GM21619 (cell line): Measurements from ENCODE around the gene FRYL.
"Not testable (repeated sequence)": the region's sequence is repeated elsewhere in the genome, so short reads cannot be mapped to it uniquely, and the experiment has no call there.

ENCODE experiments used
- ATAC-seq: cut with Tn5 transposase; IDR thresholded peaks from one replicate; pipeline ENCODE4 v1.9.1; 2021; ENCODE audit not compliant: unreplicated experiment

Gene FRYL

GRCh38 chr4:48786549-48786948 lies 6.5 kb upstream of the FRYL start:
- ATAC-seq, result no peak

- no peak for ATAC-seq
These were observed 5.2 kb upstream of the FRYL start for GRCh38 chr4:48785302-48785701.

DNA sequence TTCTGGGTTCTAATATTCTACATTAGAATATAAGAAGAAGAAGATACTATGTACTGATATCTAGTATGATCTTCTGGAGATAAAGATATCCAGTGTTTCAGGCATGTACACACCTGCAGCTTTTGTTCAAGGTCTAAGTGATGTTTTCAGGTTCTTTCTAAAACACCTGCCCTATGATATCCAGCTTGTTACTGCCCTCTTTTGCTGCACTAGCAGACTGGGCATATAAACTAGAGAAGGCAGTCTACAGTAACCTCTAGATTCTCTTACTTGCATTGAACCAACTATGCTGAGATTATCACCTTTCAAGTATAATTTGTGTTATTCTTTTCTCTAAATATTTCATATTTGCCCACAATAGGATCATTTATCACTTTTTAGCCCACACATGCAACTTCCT lies 1.9 kb upstream of the FRYL start:
- no peak for ATAC-seq

GRCh38 chr4:48780865-48781214 lies 761 bp upstream of the FRYL start:
- no peak for ATAC-seq

DNA sequence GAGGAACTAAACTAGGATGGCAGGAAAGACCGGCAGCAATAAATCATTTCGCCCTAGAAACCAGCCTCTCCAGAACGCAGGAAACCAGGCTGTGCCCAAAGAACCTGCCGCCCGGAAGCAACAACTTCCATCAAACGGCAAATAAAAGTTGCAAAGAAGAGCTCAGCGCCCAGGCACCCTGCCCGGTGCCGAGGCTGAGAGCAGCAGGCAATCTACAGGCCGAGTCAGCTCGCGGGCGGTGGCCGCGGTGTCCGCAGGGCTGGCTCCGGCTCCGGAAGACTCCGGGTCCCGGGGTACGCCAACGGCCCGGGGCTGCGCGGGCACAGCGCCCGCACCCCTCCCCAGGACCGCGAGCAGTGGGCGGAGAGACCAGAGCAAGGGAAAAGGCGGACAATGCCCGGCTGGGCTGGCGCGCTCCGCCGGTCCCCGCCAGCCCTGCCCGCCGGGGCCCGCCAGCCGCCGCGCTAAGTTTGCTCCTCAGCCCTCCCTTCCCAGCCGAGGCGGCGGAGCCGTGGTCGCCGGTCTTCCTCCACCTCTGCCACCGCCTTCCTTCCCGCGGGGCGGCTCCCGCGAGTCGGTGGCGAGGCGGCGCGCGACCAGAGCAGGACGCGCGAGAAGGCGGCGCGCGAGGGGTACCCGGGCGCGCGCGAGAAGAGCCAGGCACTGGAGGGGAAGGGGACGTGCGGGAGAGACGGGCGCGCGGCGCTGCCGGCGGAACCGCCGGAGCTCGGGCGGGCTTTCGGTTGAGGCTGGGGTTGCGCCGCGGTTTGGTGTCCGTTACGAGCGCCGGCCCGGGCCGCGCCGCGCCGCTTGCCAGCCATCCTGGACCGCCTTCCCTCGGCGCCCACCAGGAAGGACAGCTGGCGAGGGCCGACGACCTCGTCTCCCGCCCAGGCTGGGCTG lies 733 bp downstream of the FRYL start:
- ATAC-seq, result peak; percentile 32

GRCh38 chr4:48778431-48779094 lies 1.5 kb downstream of the FRYL start:
- ATAC-seq, result no peak

- no peak for ATAC-seq
These were observed 2.3 kb downstream of the FRYL start for GRCh38 chr4:48777739-48778138.

GRCh38 chr4:48774760-48775710 lies 5.0 kb downstream of the FRYL start:
- no peak for ATAC-seq

- ATAC-seq, result no peak
These were observed 7.5 kb downstream of the FRYL start for GRCh38 chr4:48772556-48772955.

DNA sequence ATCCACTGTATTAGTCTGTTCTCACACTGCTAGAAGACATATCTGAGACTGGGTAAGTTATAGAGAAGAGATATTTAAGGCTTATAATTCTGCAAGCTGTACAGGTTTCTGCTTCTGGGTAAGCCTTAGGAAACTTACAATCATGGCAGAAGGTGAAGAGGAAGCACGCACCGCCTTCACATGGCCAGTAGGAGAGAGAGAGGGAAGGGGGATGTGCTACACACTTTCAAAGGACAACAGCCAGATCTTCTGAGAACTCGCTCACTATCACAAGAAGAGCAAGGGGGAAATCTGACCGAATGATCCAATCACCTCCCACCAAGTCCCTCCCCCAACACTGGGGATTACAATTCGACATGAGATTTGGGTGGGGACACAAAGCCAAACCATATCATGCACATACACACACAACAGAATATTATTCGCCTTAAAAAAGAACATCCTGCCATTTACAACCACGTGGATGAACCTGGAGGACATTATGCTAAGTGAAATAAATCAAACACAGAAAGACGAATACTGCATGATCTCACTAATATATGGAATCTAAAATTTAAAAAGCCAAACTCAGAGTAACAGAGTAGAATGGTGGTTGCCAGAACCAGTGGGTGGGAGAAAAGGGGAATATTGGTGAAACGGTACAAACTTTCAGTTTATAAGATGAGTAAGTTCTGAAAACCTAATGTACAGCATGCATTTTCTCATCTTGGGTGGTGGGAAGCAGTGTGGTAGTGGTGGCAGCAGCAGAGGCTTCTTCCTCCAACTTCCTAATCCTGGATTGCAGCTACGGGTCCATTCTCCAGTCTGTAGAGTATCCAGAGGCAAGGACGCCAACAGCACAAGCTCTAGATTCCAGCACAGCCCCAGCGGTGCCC lies 12.8 kb downstream of the FRYL start:
- ATAC-seq, result no peak

DNA sequence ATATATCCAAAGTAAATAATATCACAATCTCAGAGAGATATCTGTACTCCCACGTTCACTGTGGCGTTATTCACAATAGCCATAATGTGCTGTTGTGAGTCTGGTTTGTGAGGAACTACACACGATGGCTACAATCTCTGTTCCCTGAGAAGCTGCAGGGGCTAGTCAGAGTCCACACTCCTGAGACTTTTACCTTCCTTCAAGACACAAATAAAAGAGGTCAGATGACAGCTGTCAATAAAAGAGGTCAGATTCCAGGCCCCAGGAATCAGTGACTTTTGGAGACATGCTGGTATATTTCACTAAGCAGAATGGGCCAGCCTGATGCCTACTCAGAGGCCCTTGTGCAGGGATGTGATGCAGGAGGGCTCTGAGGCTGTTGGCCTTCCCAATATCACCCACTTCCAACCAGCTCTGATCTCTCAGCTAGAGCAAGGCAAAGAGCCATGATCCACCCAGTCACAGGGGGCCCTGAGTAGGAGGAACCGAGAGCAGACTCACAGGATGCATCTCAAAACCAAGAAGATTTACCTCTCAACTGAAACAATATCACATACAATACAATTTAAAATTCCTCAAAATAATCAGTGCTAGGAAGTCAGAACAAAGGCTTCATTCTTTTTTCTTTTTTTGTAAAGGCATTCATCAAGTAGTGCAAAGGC lies 13.8 kb downstream of the FRYL start:
- peak; percentile 55 for ATAC-seq

DNA sequence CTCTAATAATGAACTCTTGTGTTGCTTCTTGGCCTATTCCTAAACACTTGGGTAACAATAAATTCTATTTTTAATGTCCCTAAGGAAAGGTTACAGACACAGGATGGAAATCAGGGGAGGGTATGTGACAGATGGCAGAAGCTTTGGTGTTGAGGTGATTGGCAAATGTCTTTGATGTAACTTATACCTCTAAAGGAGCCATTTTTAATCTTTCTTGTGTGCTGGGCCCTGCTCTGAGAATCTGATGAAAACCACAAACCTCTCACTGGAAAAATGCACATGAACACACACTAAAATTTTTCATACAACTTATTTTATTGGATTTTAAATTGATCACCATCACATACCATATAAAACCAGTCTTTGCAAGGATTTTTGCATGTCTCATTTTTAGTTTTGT lies 17.7 kb downstream of the FRYL start:
- no peak for ATAC-seq

DNA sequence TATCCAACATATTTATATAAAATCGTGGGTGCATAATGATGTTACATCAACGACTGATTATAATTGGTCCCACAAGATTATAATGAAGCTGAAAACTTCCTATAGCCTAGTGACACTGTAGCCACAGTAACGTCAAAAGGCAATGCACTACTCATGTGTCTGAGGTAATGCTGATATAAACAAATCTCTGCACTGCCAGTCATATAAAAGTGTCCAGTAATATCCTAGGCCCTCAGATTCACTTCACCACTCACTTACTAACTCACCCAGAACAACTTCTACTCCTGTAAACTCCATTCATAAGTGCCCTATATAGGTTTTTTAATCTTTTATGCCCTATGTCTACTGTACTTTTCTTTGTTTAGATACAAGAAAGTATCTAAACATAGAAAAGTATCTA lies 18.8 kb downstream of the FRYL start:
- no peak for ATAC-seq

DNA sequence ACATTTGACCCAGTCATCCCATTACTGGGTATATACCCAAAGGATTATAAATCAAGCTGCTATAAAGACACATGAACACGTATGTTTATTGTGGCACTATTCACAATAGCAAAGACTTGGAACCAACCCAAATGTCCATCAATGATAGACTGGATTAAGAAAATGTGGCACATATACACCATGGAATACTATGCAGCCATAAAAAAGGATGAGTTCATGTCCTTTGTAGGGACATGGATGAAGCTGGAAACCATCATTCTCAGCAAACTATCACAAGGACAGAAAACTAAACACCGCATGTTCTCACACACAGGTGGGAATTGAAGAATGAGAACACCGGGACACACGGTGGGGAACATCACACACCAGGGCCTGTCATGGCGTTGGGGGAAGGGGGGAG lies 21.4 kb downstream of the FRYL start:
- not testable (repeated sequence) for ATAC-seq

- ATAC-seq, result no peak
These were observed 23.3 kb downstream of the FRYL start for GRCh38 chr4:48756689-48757220.

DNA sequence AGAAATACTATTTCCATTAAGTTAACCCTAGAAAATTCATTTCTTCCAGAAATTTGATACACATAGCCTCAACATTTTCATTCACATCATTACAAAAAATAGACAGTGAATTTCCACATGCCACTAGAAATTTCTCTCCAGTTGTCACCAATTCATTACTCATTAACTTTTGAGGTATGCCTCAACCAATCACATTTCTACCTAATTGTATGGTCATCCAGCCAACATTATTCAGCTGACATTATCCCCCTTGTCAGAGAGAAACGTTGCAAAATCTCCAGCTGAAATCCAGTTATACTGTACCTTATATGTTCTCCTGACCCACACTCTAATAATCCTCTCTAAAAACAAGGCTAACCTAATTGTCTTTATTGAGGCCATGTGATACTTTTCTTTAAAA lies 24.8 kb downstream of the FRYL start:
- no peak for ATAC-seq

GRCh38 chr4:48753159-48753558 lies 26.9 kb downstream of the FRYL start:
- ATAC-seq, result no peak

DNA sequence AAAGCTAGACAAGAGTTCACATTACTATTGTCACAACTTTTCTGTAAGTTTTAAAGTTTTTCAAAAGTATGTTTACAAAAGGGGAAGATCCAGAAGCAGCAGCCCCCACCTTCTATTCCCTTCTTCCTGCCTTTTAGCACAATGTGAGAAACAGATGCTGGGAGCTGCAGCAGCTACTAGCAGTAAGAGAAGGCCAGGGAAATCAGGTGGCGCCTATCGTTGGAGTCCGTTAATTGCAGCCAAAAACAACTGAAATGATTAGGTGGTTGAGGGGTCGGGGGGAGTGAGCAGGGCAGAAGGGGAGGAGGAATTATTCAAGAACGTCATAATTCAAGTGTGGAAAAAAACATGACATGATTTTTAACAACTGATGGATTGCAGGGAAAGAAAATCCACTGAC lies 27.4 kb downstream of the FRYL start:
- ATAC-seq, result no peak

DNA sequence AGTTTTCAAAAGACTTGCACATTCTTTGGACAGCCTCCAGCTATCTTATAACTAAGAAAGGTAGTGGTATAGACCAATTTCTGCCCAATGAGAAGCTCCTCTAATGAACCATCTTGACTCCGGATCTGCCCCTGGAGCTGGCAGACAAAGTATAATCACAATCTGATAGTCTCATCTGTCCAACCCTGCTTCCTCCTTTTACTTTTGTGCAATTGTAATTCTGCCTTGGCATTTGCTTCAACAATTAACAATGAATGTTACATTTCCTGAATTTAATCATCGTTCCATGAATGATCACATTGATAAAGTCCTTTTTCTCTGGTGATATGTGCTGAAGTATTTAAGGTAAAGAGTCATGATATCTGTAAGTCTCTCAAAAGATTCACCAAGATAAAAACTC lies 27.8 kb downstream of the FRYL start:
- no peak for ATAC-seq
